Esophagus squamous epithelium (tissue), 5 donors: Measurements from ENCODE around the gene RBM17. TPM values are rescaled to one million over a fixed set of nuclear protein-coding genes. Genes with fewer than 3 reads are reported as not detected.

ENCODE experiments used
- DNase-seq: peaks from one replicate; lab custom pipeline; 2025; lab: John Stamatoyannopoulos, UW
- H3K27ac ChIP-seq, 4 donors: fragments of 200-600 bp; sonication (generic); one replicate each; pipeline ENCODE4 v1.5.1; 2016 to 2019; ENCODE audit warnings: mild to moderate bottlenecking in 1 of 4
- H3K27me3 ChIP-seq, 4 donors: fragments of 200-600 bp; sonication (generic); 1 replicate in 3 of 4; 2 replicates in 1 of 4; pipeline versions ENCODE4 v1.5.1 to v1.6.0; 2017 to 2021; ENCODE audit warnings: antibody characterized with exemption in 1 of 4
- H3K36me3 ChIP-seq, 3 donors: fragments of 200-600 bp; sonication (generic); one replicate each; pipeline ENCODE4 v1.5.1; 2016 to 2019
- H3K4me1 ChIP-seq, 3 donors: fragments of 200-600 bp; sonication (generic); one replicate each; pipeline ENCODE4 v1.5.1; 2017 to 2019
- H3K4me3 ChIP-seq, 4 donors: fragments of 200-600 bp; sonication (generic); 1 replicate in 3 of 4; 2 replicates in 1 of 4; pipeline ENCODE4 v1.5.1; 2016 to 2019; ENCODE audit warnings: mild to moderate bottlenecking in 2 of 4, moderate library complexity in 1 of 4
- H3K9me3 ChIP-seq, 3 donors: fragments of 200-600 bp; sonication (generic); one replicate each; pipeline ENCODE4 v1.5.1; 2016 to 2019
- POLR2A ChIP-seq, 4 donors: fragments of 450-650 bp; IDR thresholded peaks; one replicate each; pipeline ENCODE4 v1.6.1; 2017; ENCODE audit warnings: antibody characterized with exemption in 4 of 4, mild to moderate bottlenecking in 4 of 4, moderate library complexity in 3 of 4
- WGBS, 2 donors: methylation state at CpG; one replicate each; pipeline ENCODE4 v1.1.5; 2018; 5-methylcytosine and 5-hydroxymethylcytosine counted together
- intact Hi-C: fragments of 100-400 bp; cut with DNase I; formaldehyde crosslinking; loops from one replicate; pipeline ENCODE4 v1.15.0; 2022
- total RNA-seq, 4 donors: library from RNA; depleted of rRNA; stranded (reverse); fragments of >200 nt; gene quantifications; one replicate each; pipeline ENCODE4 v1.1.0, GENCODE V29; 2016
- TF ChIP-seq, protein P1 (sequence below), 6 experiments: fragments of 450-650 bp in 4 of 6; fragments of 200-600 bp in 2 of 6; sonication (generic) in 2 of 6; IDR thresholded peaks; one replicate each; pipeline ENCODE4 v1.5.1; 2016 to 2019; ENCODE audit warnings: antibody characterized with exemption in 6 of 6, mild to moderate bottlenecking in 4 of 6, moderate library complexity in 4 of 6
- donor health status: DM: yes; HTN: yes; CAD: no.

The RBM17 gene
- total RNA-seq, 4 donors from 2014 or later: 35.7 to 61.8 (median 39.4) TPM

DNA sequence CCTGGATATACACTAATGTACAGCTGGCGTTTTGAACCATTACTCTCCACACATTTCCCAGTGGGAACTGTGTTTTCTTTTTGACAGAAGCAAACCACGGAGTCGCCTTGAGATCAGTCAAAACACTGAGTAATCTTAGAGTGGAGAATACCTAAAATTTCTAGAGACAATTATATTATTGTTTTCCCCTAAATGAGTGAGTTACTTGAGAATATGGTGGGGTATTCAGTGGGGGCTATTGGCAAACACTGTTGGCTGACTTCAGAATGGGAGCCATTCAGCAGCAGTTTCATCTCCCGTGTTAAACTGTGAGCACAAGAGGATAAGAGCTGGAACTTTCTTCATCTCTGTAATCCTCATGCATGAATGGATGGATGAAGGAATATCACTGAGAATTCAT lies 32.9 kb upstream of the RBM17 start:
- 85 to 91% methylated on average over 4 of the region's 4 CpGs for WGBS, 2 donors
- DNase-seq: no peak

DNA sequence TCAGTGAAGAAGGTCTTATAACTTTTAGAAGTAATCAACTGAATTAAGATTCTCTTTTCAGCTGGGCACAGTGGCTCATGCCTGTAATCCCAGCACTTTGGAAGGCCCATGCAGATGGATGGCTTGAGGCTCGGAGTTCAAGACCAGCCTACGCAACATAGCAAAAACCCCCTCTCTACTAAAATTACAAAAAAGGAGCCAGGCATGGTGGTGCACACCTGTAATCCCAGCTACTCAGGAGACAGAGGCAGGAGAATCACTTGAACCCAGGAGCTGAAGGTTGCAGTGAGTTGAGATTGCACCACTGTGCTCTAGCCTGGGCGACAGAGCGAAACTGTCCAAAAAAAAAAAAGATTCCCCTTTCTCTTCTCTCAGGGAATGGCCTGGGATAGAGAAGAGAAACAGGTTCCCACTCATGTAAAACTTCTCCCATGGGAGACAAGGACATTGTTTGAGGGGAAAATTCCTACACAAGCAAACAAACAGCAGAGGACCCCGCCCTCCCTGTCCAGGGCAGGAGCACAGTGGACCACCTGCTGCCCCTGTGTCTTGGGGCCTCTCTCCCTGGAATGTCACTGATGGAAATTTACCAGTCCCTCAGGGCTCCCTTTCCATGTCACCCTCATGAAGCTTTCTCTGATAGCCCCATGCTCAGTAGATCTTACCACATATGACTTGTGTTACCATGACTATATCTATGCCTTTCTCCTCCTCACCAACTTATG lies 32.3 kb upstream of the RBM17 start:
- no peak overlapping the region for H3K4me3 ChIP-seq
- H3K27ac ChIP-seq: no peak overlapping the region
- no peaks in the 10 kb centered on the region for H3K9me3 ChIP-seq
- 78 to 84% methylated on average over 5 of the region's 5 CpGs for WGBS, 2 donors
- H3K27me3 ChIP-seq: peaks cover 0 to 19% (median 0%) of the 10 kb centered on the region in 4 donors
- intact Hi-C loops: no loop called here
- TF ChIP-seq, protein P1, sequence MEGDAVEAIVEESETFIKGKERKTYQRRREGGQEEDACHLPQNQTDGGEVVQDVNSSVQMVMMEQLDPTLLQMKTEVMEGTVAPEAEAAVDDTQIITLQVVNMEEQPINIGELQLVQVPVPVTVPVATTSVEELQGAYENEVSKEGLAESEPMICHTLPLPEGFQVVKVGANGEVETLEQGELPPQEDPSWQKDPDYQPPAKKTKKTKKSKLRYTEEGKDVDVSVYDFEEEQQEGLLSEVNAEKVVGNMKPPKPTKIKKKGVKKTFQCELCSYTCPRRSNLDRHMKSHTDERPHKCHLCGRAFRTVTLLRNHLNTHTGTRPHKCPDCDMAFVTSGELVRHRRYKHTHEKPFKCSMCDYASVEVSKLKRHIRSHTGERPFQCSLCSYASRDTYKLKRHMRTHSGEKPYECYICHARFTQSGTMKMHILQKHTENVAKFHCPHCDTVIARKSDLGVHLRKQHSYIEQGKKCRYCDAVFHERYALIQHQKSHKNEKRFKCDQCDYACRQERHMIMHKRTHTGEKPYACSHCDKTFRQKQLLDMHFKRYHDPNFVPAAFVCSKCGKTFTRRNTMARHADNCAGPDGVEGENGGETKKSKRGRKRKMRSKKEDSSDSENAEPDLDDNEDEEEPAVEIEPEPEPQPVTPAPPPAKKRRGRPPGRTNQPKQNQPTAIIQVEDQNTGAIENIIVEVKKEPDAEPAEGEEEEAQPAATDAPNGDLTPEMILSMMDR (IDR thresholded peaks at IDR 0.05): no peak
- no peak for TF ChIP-seq POLR2A (IDR thresholded peaks at IDR 0.05)
- no peaks in the 10 kb centered on the region for H3K36me3 ChIP-seq
- no peak for DNase-seq
- H3K4me1 ChIP-seq: peaks cover 0 to 29% (median 3%) of the 10 kb centered on the region in 3 donors

More for the DNA sequence above, 32.9 kb upstream of the RBM17 start:
- intact Hi-C loops: no loop called here
- no peaks in the 10 kb centered on the region for H3K36me3 ChIP-seq
- peaks cover 0 to 19% (median 0%) of the 10 kb centered on the region in 4 donors for H3K27me3 ChIP-seq
- TF ChIP-seq POLR2A (IDR thresholded peaks at IDR 0.05): no peak
- TF ChIP-seq, protein P1 (IDR thresholded peaks at IDR 0.05): no peak
- H3K27ac ChIP-seq: no peak overlapping the region
- peaks cover 0 to 35% (median 3%) of the 10 kb centered on the region in 3 donors for H3K4me1 ChIP-seq
- H3K9me3 ChIP-seq: no peaks in the 10 kb centered on the region
- H3K4me3 ChIP-seq: no peak overlapping the region

GRCh38 chr10:6058682-6059475 lies 30.0 kb upstream of the RBM17 start:
- H3K4me3 ChIP-seq: no peak overlapping the region
- H3K27ac ChIP-seq: no peak overlapping the region
- intact Hi-C loops: no loop called here
- TF ChIP-seq POLR2A (IDR thresholded peaks at IDR 0.05): no peak
- H3K36me3 ChIP-seq: no peaks in the 10 kb centered on the region
- H3K4me1 ChIP-seq: peaks cover 0 to 6% (median 0%) of the 10 kb centered on the region in 3 donors
- no peak for DNase-seq
- no peaks in the 10 kb centered on the region for H3K9me3 ChIP-seq
- peaks cover 0 to 5% (median 0%) of the 10 kb centered on the region in 4 donors for H3K27me3 ChIP-seq
- WGBS, 2 donors: 73 to 75% methylated on average over 3 of the region's 3 CpGs

- Histone ChIP-seq H3K9me3 (no peaks in the 10 kb centered on the region), H3K27me3 (peaks cover 0 to 5% (median 0%) of the 10 kb centered on the region in 4 donors), H3K27ac (no peak overlapping the region), H3K36me3 (no peaks in the 10 kb centered on the region), H3K4me3 (no peak overlapping the region), H3K4me1 (no peaks in the 10 kb centered on the region)
- no peak for DNase-seq
- intact Hi-C loops: no loop called here
- TF ChIP-seq, protein P1 (IDR thresholded peaks at IDR 0.05): no peak
- no peak for TF ChIP-seq POLR2A (IDR thresholded peaks at IDR 0.05)
- WGBS, 2 donors: 78 to 87% methylated on average over 2 of the region's 2 CpGs
Measured at GRCh38 chr10:6059506-6059905, 29.3 kb upstream of the RBM17 start.

- Histone ChIP-seq H3K4me1 (peaks cover 0 to 9% (median 0%) of the 10 kb centered on the region in 3 donors), H3K9me3 (no peaks in the 10 kb centered on the region), H3K36me3 (no peaks in the 10 kb centered on the region), H3K27ac (no peak overlapping the region), H3K4me3 (peak overlapping the region in 2 of 4 donors; percentile 8 to 50), H3K27me3 (peaks cover 0 to 5% (median 0%) of the 10 kb centered on the region in 4 donors)
- intact Hi-C loops: no loop called here
- WGBS, 2 donors: 69 to 83% methylated on average over 8 of the region's 8 CpGs
- TF ChIP-seq, protein P1 (IDR thresholded peaks at IDR 0.05): no peak
- no peak for TF ChIP-seq POLR2A (IDR thresholded peaks at IDR 0.05)
- no peak for DNase-seq
Measured at GRCh38 chr10:6061056-6061455, 27.8 kb upstream of the RBM17 start.
